Lower leg skin (tissue), 4 donors: ENCODE results near the gene LRP1. TPM values are rescaled to one million over a fixed set of nuclear protein-coding genes. Genes with fewer than 3 reads are reported as not detected.
A peak's percentile ranks its signal among the peaks of the same experiment; 100 is the strongest.

Experiments used
- DNase-seq, 2 donors: peaks; one replicate each; pipeline ENCODE4 v3.0.0-alpha.2; 2019; ENCODE audit warnings: low spot score in 2 of 2
- H3K4me3 ChIP-seq: fragments of 200-600 bp; sonication (generic); 2 replicates; pipeline ENCODE4 v1.5.1; 2017; ENCODE audit warnings: mild to moderate bottlenecking, low read depth; ENCODE audit not compliant: poor library complexity, severe bottlenecking
- POLR2A ChIP-seq, 2 donors: fragments of 450-650 bp; IDR thresholded peaks; one replicate each; pipeline ENCODE4 v1.6.1; 2016 to 2017; ENCODE audit warnings: antibody characterized with exemption in 2 of 2, mild to moderate bottlenecking in 1 of 2, moderate library complexity in 1 of 2
- WGBS, 2 donors: methylation state at CpG; one replicate each; pipeline ENCODE4 v1.1.5; 2018; 5-methylcytosine and 5-hydroxymethylcytosine counted together
- intact Hi-C: fragments of 100-400 bp; cut with DNase I; formaldehyde crosslinking; loops from one replicate; pipeline ENCODE4 v1.15.0; 2023; ENCODE audit warnings: low total_unique reads
- total RNA-seq, 4 donors: library from RNA; depleted of rRNA; stranded (reverse); fragments of >200 nt; gene quantifications; one replicate each; pipeline ENCODE4 v1.1.0, GENCODE V29; 2016
- TF ChIP-seq, protein P1 (sequence below), 3 donors: fragments of 450-650 bp; IDR thresholded peaks; one replicate each; pipeline ENCODE4 v1.5.1; 2016; ENCODE audit warnings: antibody characterized with exemption in 3 of 3, mild to moderate bottlenecking in 3 of 3, moderate library complexity in 2 of 3

The LRP1 gene
- total RNA-seq, 4 donors from 2014 or later: 93.4 to 156 (median 101) TPM

DNA sequence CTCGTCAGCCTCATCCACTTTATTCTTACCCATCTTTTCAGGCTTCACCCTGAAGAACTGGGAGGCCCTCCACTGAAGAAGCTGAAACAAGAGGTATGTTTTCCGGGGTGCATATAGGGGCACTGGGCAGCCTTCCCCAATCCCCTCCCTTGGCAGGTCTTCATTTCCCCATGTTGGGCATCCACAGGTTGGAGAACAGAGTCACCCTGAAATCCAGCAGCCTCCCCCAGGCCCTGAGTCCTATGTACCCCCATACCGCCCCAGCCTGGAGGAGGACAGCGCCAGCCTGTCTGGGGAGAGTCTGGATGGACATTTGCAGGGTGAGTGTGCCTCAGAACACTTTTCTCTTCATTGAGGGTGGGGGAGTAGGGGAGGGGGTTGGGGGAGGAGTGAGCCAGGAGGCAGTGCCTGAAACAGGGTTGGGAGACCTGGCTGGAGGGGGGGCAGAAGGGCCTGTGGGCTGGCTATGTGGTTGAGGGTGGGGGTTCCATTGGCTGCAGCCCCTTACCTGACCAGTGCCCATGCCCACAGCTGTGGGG is 35.3 kb upstream of the LRP1 start:
- WGBS, 2 donors: 67 to 73% methylated on average over 4 of the region's 4 CpGs
- intact Hi-C loops: no loop called here
- H3K4me3 ChIP-seq: no peak overlapping the region
- TF ChIP-seq POLR2A (IDR thresholded peaks at IDR 0.05): no peak
- TF ChIP-seq, protein P1, sequence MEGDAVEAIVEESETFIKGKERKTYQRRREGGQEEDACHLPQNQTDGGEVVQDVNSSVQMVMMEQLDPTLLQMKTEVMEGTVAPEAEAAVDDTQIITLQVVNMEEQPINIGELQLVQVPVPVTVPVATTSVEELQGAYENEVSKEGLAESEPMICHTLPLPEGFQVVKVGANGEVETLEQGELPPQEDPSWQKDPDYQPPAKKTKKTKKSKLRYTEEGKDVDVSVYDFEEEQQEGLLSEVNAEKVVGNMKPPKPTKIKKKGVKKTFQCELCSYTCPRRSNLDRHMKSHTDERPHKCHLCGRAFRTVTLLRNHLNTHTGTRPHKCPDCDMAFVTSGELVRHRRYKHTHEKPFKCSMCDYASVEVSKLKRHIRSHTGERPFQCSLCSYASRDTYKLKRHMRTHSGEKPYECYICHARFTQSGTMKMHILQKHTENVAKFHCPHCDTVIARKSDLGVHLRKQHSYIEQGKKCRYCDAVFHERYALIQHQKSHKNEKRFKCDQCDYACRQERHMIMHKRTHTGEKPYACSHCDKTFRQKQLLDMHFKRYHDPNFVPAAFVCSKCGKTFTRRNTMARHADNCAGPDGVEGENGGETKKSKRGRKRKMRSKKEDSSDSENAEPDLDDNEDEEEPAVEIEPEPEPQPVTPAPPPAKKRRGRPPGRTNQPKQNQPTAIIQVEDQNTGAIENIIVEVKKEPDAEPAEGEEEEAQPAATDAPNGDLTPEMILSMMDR (IDR thresholded peaks at IDR 0.05): no peak
- no peak for DNase-seq

DNA sequence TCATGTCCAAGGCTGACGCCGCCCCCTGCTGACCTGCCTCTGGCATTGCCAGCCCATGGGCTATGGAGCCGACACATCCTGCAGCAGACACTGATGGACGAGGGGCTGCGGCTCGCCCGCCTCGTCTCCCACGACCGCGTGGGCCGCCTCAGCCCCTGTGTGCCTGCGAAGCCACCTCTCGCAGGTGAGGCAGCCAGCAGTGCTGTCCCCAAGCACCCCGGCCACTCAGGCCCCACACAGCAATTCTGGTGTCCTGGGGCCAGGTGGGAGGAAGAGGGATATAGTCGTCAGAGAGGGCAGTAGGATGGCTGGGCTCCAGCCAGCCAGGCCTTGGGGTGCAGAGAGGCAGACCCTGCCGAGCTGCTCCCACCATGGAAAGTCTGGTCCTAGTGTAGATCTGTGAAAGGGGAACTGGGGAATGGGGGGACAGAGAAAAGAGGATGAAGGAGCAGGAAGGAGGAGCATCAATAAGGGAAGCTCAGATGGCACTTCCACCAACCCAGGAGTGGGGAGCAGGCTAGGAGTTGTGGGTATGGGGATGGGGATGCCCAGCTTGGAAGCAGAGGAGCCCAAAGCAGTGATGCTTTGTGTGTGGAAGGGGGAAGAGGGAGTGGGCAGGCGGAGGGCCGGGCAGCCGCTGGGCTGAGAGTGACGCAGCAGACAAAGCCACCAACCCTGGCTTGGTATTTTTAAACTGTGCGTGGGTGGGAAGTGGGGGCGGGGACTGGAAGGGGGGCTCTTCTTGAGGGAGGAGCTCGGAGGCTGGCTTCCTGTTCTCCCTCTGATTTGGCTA is 34.7 kb upstream of the LRP1 start:
- TF ChIP-seq, protein P1 (IDR thresholded peaks at IDR 0.05): no peak
- no peak for TF ChIP-seq POLR2A (IDR thresholded peaks at IDR 0.05)
- no peak overlapping the region for H3K4me3 ChIP-seq
- intact Hi-C loops: no loop called here
- WGBS, 2 donors: 42 to 44% methylated on average over 21 to 24 of the region's 24 CpGs
- peak; percentile 70 to 94 for DNase-seq

DNA sequence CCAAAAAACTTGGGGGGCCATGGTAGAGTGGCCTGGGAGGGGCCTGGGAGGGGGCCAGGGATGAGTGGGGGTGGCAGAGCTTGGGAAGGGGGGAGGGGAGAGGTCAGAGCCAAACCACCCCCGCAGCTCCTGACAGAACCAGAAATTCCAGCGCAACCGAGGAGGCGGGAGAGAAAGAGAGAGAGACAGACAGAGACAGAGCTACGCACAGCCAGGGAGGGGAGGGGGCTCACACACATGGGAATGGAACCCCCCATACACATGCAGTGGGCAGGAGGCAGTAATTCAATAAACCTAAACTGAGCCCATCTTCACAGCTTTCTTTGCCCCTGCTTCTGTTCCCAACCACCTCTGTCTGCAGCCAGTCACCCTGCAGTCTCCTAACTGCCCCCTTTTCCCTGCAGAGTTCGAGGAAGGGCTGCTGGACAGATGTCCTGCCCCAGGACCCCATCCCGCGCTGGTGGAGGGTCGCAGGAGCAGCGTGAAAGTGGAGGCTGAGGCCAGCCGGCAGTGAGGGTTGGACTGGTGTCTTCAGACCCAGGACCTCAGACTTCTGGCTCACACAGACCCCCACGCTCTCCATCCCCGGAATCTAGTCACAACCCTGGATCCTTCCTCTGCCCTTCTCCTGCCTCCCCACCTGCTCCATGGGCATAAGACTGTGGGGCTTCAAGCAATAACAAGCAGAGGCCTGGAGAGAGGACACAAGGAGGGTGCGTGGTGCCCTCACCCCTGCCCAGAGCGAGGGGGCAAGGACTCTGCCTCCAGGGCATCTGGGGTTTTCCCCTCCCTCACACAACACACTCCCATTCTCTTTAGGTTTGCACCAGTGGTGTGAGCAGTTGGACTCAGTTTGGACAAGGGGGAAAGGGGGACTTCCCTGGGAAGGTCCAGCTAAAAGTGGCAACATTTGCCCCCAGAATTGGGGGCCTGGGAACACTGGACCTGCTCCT is 33.8 kb upstream of the LRP1 start:
- DNase-seq: peak in 1 of 2 donors; percentile 85
- 31 to 39% methylated on average over 15 of the region's 15 CpGs for WGBS, 2 donors
- no peak overlapping the region for H3K4me3 ChIP-seq
- intact Hi-C loops: no loop called here
- TF ChIP-seq POLR2A (IDR thresholded peaks at IDR 0.05): no peak
- TF ChIP-seq, protein P1 (IDR thresholded peaks at IDR 0.05): no peak

DNA sequence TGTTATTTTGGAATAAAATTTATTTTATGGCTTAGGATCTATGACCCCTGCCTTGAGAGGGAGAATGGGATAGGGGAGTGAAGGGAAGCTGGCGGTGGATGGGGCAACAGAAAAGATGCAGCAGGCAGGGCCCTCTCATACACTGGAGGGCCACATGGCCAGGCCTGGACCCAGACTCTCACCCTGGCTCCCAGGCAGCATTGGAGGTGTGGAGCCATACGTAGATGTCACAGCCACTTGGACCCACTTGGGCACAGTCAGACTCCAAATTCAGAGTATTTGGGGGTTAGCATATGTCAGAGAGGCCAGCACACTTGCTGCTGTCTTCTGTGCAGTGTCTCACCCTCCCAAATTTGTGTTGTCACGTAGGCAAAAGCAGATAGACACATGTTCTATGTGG is 32.8 kb upstream of the LRP1 start:
- H3K4me3 ChIP-seq: no peak overlapping the region
- intact Hi-C loops: no loop called here
- peak in 1 of 2 donors; percentile 84 for DNase-seq
- WGBS, 2 donors: 54 to 80% methylated on average over 3 of the region's 3 CpGs
- TF ChIP-seq, protein P1 (IDR thresholded peaks at IDR 0.05): no peak
- no peak for TF ChIP-seq POLR2A (IDR thresholded peaks at IDR 0.05)

DNA sequence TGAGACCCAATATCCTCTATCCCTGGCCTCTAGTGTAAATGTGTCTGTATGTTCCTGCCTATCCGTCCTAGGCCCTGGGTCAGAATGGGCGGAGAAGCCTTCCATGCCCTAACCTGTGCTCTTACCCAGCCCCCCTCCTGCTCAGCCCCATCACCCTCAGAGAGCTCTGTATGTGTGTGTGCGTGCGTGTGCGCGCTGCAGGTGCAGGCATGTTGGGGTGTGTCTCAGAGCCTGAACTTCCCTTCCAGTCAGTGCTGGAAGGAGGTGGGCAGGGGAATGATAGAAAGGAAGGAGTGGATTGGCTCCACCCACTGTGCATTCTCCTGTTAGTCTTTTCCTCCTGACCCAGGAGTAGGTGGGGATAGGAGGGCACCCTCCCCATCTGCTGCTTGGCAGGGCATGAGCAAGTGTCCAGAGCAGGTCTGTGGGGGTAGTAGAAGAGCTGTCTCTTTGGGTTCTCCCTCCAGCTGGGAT is 32.1 kb upstream of the LRP1 start:
- intact Hi-C loops: no loop called here
- 37 to 67% methylated on average over 6 of the region's 6 CpGs for WGBS, 2 donors
- TF ChIP-seq, protein P1 (IDR thresholded peaks at IDR 0.05): no peak
- no peak for TF ChIP-seq POLR2A (IDR thresholded peaks at IDR 0.05)
- no peak overlapping the region for H3K4me3 ChIP-seq
- peak; percentile 75 to 86 for DNase-seq
